B cell (primary cell): ENCODE data around the gene ITGA6.

Experiments
- CTCF ChIP-seq: fragments of 200-600 bp; IDR thresholded peaks from one replicate; pipeline ENCODE4 v1.8.0; 2022; ENCODE audit warnings: antibody characterized with exemption, mild to moderate bottlenecking
- EZH2 ChIP-seq: IDR thresholded peaks from 2 replicates; pipeline ENCODE4 v1.6.1; 2012; ENCODE audit warnings: borderline replicate concordance, low read depth, mild to moderate bottlenecking, moderate library complexity, low read length; ENCODE audit not compliant: insufficient read depth, poor library complexity, severe bottlenecking

DNA sequence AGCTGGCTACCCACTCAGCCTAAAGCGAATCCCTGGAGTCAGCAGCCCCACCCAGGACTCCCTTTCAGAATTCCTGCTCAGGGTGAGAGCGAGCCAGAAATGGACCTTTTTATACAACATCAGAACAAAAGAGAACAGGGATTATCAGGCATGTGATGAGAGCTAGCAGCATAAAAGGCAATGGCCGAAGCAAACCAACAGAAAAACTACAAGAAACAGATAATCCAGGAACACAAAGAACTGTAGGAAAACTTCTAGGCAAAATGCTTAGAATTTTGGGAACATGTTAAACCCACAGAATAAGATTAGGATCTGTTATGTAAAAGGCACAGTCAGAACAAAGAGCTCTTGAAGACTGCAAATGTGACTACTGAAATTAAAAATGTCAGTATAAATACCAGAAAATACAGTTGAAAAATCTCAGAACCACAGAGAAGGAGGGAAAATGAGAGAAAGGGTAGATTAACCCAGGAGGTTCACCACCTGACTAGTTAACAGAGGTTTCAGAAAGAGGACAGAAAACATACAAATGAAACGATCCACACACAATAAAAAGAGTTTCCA is 31.3 kb downstream of the ITGA6 start:
- TF ChIP-seq CTCF (no peak), EZH2 (no peak)
